OCI-LY3 (cell line): ENCODE data around the gene XPO1.

ENCODE experiments used
- H2AFZ ChIP-seq: fragments of 200-600, 300-600 bp; shearing (Covaris generic); 2 replicates; pipeline ENCODE4 v1.6.0; 2014; ENCODE audit warnings: antibody characterized with exemption, low read depth, low read length
- H3K27ac ChIP-seq: fragments of 200-600, 300-600 bp; sonication (generic); 2 replicates; pipeline ENCODE4 v1.5.1; 2014; ENCODE audit warnings: mild to moderate bottlenecking, low read length, moderate library complexity, mixed read lengths
- H3K27me3 ChIP-seq: fragments of 200-600, 300-600 bp; sonication (generic); 2 replicates; pipeline ENCODE4 v1.6.1; 2014; ENCODE audit warnings: low read depth, low read length, mixed read lengths
- H3K36me3 ChIP-seq: fragments of 200-600, 300-600 bp; sonication (generic); replicated peaks from 2 replicates; pipeline ENCODE3; 2014; ENCODE audit warnings: low read depth, low read length, mixed read lengths
- H3K4me1 ChIP-seq: fragments of 300-600, 200-600 bp; sonication (generic); 2 replicates; pipeline ENCODE4 v1.6.1; 2014; ENCODE audit warnings: low read length, mixed read lengths
- H3K4me2 ChIP-seq: fragments of 200-600, 300-600 bp; sonication (generic); 2 replicates; pipeline ENCODE4 v1.6.1; 2014; ENCODE audit warnings: low read length, mixed read lengths
- H3K4me3 ChIP-seq: fragments of 300-600, 200-600 bp; sonication (generic); 2 replicates; pipeline ENCODE4 v1.5.1; 2014; ENCODE audit warnings: antibody characterized with exemption, mild to moderate bottlenecking, low read length, moderate library complexity
- H3K79me2 ChIP-seq: fragments of 300-600, 200-600 bp; shearing (Covaris generic); 2 replicates; pipeline ENCODE4 v1.6.1; 2014; ENCODE audit warnings: mild to moderate bottlenecking, low read length, mixed read lengths
- H3K9ac ChIP-seq: fragments of 300-600, 200-600 bp; shearing (Covaris generic); 2 replicates; pipeline ENCODE4 v1.6.0; 2014; ENCODE audit warnings: mild to moderate bottlenecking, low read length, moderate library complexity
- H3K9me3 ChIP-seq: fragments of 200-600, 300-600 bp; shearing (Covaris generic); 2 replicates; pipeline ENCODE4 v1.6.1; 2014; ENCODE audit warnings: low read length, mixed read lengths; ENCODE audit not compliant: insufficient read depth
- H4K20me1 ChIP-seq: fragments of 200-600, 300-600 bp; sonication (generic); 2 replicates; pipeline ENCODE4 v1.6.1; 2016; ENCODE audit warnings: low read length, mixed read lengths; ENCODE audit not compliant: insufficient read depth
- CTCF ChIP-seq: fragments of 200-600, 300-600 bp; sonication (generic); IDR thresholded peaks from 2 replicates; pipeline ENCODE4 v1.5.1; 2014; ENCODE audit warnings: antibody characterized with exemption, low read length, low read depth
- EZH2phosphoT487 ChIP-seq: fragments of 200-600 bp; shearing (Covaris generic); IDR thresholded peaks from 2 replicates; pipeline ENCODE4 v1.6.1; 2018; ENCODE audit warnings: antibody characterized with exemption, mixed run types, low read depth

XPO1 gene

GRCh38 chr2:61461404-61461803 is 76.8 kb downstream of the XPO1 start:
- Histone ChIP-seq H3K4me3 (no peak overlapping the region), H4K20me1 (peaks cover 56% of the 10 kb centered on the region), H3K4me1 (no peaks in the 10 kb centered on the region), H3K9me3 (no peaks in the 10 kb centered on the region), H3K9ac (no peak overlapping the region), H3K27ac (no peak overlapping the region), H3K27me3 (no peaks in the 10 kb centered on the region), H3K79me2 (peaks cover 100% of the 10 kb centered on the region), H3K36me3 (peaks cover 6% of the 10 kb centered on the region), H2AFZ (no peak overlapping the region), H3K4me2 (no peak overlapping the region)
- TF ChIP-seq EZH2phosphoT487 (no peak), CTCF (no peak)

- Histone ChIP-seq H3K9ac (no peak overlapping the region), H3K27ac (no peak overlapping the region), H3K4me3 (no peak overlapping the region), H3K4me2 (no peak overlapping the region), H3K27me3 (no peaks in the 10 kb centered on the region), H3K9me3 (no peaks in the 10 kb centered on the region), H4K20me1 (peaks cover 65% of the 10 kb centered on the region), H3K36me3 (peaks cover 8% of the 10 kb centered on the region), H3K79me2 (peaks cover 100% of the 10 kb centered on the region), H3K4me1 (no peaks in the 10 kb centered on the region), H2AFZ (no peak overlapping the region)
- TF ChIP-seq CTCF (no peak), EZH2phosphoT487 (no peak)
Measured at GRCh38 chr2:61460163-61460562, 78.0 kb downstream of the XPO1 start.

- no peaks in the 10 kb centered on the region for H3K4me1 ChIP-seq
Measured at GRCh38 chr2:61456746-61457420, 81.3 kb downstream of the XPO1 start.

More at GRCh38 chr2:61456746-61457420, 81.3 kb downstream of the XPO1 start:
- H3K27me3 ChIP-seq: no peaks in the 10 kb centered on the region
- no peak overlapping the region for H3K4me2 ChIP-seq
- peaks cover 8% of the 10 kb centered on the region for H3K36me3 ChIP-seq
- no peak overlapping the region for H3K27ac ChIP-seq
- H3K9ac ChIP-seq: no peak overlapping the region
- peaks cover 53% of the 10 kb centered on the region for H4K20me1 ChIP-seq
- TF ChIP-seq CTCF: no peak
- no peak for TF ChIP-seq EZH2phosphoT487
- H3K9me3 ChIP-seq: no peaks in the 10 kb centered on the region
- no peak overlapping the region for H3K4me3 ChIP-seq
- H2AFZ ChIP-seq: no peak overlapping the region
- H3K79me2 ChIP-seq: peaks cover 100% of the 10 kb centered on the region
